Neural cell (in vitro differentiated cells): Measurements from ENCODE around the gene RRM1.

Experiments used
- CTCF ChIP-seq: fragments of 450-650 bp; IDR thresholded peaks from 2 replicates; pipeline ENCODE4 v1.5.1; 2014; ENCODE audit warnings: antibody characterized with exemption, mild to moderate bottlenecking, moderate library complexity; ENCODE audit not compliant: poor library complexity, severe bottlenecking
- POLR2AphosphoS5 ChIP-seq: IDR thresholded peaks from 2 replicates; pipeline ENCODE4 v1.6.1; 2012
- RAD21 ChIP-seq: fragments of 450-650 bp; conservative IDR thresholded peaks from 2 replicates; pipeline ENCODE4 v1.6.1; 2014; ENCODE audit warnings: antibody characterized with exemption, mild to moderate bottlenecking, moderate library complexity
- REST ChIP-seq: IDR thresholded peaks from 2 replicates; pipeline ENCODE4 v1.6.1; 2012; ENCODE audit warnings: borderline replicate concordance
- TAF1 ChIP-seq: IDR thresholded peaks from 2 replicates; pipeline ENCODE4 v1.6.1; 2012; ENCODE audit warnings: low read depth

- TF ChIP-seq CTCF, result no peak
- no peak for TF ChIP-seq POLR2AphosphoS5
- TF ChIP-seq TAF1, result no peak
- no peak for TF ChIP-seq REST
- TF ChIP-seq RAD21, result no peak
Measured at GRCh38 chr11:4086575-4087353, 7.8 kb upstream of the RRM1 start.
